HuH-7.5 (cell line): ENCODE measurements around the gene NPEPL1.

Experiments used
- DNase-seq: peaks from one replicate; pipeline ENCODE4 v3.0.0; 2011; ENCODE audit warnings: low spot score

The NPEPL1 gene

GRCh38 chr20:58700121-58700821 lies 7.7 kb downstream of the NPEPL1 start:
- DNase-seq, result no peak

DNA sequence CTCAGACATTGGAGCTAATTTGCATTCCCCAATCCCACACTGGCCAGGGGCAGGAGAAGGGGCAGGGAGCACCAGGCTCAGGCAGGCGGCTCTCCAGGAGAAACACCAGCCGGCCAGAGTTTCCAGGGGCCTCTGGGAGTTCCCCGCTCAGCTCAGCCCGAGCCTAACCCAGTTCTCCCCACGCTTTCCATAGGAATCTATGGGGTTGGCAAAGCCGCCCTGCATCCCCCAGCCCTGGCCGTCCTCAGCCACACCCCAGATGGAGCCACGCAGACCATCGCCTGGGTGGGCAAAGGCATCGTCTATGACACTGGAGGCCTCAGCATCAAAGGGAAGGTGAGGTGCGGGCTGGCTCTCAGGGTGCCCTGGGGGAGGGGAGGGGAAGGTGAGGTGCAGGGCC lies 8.2 kb downstream of the NPEPL1 start:
- no peak for DNase-seq

DNA sequence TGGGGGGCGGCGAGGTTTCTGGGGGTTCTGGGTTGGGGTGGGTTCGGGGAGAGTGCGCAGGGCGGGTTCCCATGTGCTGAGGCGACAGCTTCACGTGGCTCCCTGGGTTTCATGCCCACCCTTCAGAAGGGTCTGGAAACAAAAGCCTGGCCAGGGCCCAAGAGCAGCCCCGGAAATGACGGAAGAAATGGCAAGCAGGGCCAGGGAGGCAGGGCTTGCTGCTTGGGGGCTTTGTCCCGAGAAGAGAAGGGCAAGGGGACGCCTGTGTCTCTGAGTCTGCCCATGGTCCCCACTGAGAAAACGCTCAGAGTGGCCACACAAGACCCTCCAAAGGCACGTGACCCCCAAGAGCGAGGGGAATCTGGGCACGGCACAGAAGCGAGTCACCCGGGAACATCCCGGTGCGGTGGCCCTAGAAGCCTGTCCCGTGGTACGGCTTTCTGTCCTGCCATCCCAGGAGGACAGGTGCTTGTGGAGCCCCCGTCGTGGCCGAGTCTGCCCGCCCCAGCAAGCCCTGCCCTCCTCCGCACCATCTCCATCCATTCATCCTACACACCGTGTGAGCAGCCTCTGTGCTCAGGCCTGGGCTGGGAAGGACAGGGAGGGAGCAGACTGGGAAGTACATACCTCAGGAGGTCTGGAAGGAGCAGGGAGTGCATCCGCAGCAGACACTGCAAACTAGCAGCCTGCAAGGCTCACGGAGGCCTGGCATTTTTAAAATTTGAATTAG lies 9.0 kb downstream of the NPEPL1 start:
- DNase-seq, result no peak

DNA sequence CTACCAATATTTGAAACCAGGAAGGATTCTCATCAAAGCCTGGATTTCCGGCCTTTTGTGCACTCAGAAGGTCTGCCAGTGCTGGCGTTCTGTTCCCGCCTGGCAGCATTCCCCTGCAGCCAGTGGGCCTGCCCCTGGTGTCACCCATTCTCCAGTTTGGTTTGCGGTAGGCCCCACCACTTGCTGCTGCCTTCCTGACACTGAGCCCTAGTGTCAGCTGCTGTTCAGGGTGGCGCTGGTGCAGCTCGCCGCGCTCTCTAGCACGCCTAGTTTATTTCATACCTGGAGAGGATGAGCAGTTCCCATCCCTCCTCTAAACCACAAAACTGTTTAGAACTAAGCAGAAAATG lies 9.5 kb downstream of the NPEPL1 start:
- DNase-seq, result no peak

- DNase-seq, result no peak
These were observed 10.5 kb downstream of the NPEPL1 start for GRCh38 chr20:58702859-58703648.

GRCh38 chr20:58703765-58704371 lies 11.3 kb downstream of the NPEPL1 start:
- no peak for DNase-seq

GRCh38 chr20:58705208-58705926 lies 12.8 kb downstream of the NPEPL1 start:
- no peak for DNase-seq

DNA sequence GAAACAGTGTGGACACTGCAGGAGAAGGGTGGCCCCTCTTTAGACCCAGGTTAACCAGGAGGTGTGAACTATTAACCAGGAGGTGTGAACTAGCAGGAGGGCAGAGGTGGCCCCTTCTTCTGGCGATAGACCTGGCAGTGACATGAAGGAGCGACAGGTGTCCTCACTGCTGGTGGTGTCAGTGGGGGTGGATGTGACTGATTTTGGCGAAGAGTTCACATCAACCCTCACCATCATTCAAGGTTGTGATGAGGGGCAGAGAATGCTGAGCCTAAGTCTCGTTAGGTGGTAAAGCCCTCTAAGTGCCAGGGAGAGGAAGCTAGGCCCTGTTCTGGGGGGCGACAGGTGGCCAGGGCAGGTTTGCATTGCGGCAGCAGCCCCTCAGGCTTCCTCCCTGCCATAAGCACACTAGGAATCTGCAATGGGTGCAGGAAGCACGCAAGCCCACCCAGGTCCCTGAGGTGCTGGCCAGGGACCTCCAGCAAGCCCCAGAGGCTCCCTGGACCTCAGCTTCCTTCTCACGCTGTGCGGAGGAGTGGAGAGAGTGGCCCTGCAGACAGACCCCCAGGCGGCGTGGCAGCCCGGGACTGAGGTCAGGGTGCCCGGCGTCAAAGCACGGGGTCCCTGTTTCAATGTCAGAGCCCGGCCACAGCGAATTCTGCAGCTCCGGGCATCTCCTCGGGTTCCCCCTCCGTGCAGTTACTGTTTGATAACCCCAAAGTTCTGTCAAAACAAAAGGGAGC lies 13.7 kb downstream of the NPEPL1 start:
- no peak for DNase-seq

DNA sequence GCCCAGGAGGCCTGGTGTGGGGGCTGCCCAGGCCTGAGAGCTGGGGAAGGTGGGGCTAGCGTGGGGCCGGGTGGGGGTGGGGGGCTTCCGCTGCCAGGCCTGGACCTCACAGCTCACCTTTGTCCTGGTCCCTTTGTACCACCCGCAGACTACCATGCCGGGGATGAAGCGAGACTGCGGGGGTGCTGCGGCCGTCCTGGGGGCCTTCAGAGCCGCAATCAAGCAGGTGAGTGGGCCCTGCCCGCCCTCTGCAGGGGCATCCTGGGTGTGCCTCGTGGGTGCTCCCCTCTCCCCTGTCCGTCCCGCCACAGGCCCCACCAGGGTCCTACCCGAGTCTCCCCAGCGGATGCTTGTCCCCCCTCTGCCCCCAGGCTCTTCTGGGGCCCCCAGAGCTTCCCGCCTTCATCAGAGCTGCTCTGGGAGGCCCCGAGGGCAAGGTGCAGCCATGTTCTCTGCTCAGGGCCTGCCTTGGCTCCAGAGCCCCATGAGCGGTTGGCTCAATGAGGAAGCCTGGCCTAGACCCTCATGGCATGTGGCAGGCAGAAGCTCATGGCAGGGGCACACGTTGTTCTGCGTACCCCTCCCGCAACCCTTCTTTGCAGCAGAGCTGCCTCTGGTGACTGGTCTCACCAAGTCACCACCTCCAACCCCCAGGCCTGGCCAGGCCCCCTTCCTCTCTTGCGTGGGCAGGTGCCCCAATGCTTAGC lies 14.5 kb downstream of the NPEPL1 start:
- no peak for DNase-seq

- DNase-seq, result no peak
These were observed 15.2 kb downstream of the NPEPL1 start for GRCh38 chr20:58707770-58708169.

DNA sequence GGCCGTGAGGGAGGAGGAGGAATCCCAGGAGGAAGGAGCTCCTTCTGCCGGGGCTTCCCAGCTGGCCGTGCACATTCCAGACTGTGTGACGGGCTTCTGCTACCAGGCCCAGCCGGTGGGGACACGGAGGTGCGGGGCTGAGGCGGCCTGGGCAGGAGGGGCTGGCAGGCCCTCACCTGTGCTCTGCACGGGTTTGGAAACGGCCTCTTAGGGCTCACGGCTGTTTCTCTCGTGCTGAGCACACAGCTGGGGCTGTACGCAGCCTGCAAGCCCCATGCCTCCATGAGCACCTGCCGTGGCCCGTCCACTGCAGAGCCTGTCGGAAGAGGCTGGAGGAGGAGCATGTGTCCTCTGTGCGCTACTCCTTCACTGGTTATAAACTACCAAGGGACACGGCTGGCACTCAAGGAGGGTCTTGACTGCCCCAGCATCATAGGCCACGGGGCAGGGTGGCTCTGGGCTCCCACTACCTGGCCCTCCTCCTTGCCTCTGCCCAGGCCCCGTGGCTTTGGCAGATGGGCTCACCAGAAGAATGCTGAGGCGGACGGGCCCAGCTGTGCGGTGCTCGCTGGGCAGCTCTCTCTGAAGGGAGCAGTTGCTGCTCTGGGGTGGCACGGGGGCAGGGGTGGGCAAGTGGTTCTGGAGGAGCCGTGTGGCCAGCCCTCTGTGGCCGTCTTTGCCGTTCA lies 15.8 kb downstream of the NPEPL1 start:
- DNase-seq, result no peak

- no peak for DNase-seq
These were observed 16.6 kb downstream of the NPEPL1 start for GRCh38 chr20:58709013-58709702.

DNA sequence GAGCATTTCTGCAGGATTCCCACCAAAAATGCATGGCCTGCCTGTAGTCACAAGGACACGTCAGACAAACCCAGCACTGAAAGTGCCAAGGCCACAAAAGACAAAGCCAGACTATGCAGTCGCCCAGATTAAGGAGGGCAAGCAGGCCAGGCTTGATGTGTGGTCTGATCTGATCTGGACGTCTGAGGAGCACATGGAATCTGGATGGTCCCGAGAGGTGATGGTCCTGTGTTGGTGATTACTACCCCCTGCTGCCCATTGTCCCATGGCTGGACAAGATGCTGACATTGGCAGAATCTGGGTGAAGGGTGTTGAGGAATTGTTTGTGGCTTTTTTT lies 17.1 kb downstream of the NPEPL1 start:
- no peak for DNase-seq

- no peak for DNase-seq
These were observed 18.1 kb downstream of the NPEPL1 start for GRCh38 chr20:58710481-58711265.

GRCh38 chr20:58711266-58712051 lies 18.9 kb downstream of the NPEPL1 start:
- DNase-seq, result no peak

DNA sequence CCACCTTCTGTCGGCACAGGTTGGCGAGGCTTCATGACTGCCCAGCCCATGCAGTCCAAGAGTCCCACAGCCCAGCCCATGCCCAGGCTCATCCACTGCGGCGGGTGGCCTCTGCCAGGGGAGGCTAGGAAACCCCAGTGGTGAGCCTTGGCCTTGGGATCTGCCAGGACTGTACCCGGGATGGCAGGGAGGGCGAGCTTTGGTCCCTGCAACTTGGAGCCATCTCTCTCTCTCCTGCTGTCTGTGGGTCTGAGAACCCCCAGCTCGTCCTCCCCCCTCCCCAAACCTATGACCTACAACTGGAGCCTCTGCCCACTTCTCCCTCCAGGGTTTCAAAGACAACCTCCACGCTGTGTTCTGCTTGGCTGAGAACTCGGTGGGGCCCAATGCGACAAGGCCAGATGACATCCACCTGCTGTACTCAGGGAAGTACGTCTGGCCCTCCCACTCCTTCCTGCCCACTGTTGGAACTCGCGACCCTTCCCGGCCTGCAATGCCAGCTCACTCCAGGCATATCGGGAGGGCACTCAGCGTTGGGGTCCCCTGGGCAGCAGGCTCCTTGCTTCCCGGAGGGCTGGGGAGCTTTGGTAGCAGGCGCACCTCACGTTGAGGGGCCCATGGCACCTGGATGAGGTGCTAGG lies 19.7 kb downstream of the NPEPL1 start:
- no peak for DNase-seq
